ENCODE results near the gene LAMA4. TPM values are rescaled to one million over a fixed set of nuclear protein-coding genes. Genes with fewer than 3 reads are reported as not detected.

LAMA4 gene
- total and polyA plus RNA-seq, 3 experiments from 2014 or later, result not detected

DNA sequence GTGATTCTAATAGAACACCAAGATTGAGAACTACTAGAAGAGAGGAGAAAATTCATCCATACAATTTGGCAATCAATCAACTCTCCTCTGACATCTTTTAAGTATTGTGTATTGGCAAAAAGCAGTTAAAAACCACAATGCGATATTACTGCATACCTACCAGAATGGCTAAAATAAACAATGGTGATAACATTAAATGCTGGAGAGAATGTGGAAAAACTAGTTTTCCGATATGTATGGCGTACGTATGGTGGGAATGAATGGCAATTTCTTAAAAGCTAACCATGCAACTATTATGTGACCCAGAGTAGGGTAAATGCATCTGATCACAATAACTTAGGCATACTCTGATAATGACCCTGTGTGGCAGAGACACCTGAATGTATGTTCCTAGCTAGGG is 29.3 kb upstream of the LAMA4 start:
- Mint-ChIP-seq H3K4me3 (no peak overlapping the region), H3K4me1 (peaks cover 17 to 26% (median 23%) of the 10 kb centered on the region in 3 donors), H3K9me3 (no peaks in the 10 kb centered on the region), H3K27me3 (peaks cover 30 to 50% of the 10 kb centered on the region in 2 donors), H3K36me3 (no peaks in the 10 kb centered on the region), H3K27ac (no peak overlapping the region)
- Histone ChIP-seq H3K4me1 (ENCODE audit: insufficient read depth, low read length) (peaks cover 21% of the 10 kb centered on the region), H3K27ac (ENCODE audit: low read depth, low read length) (no peak overlapping the region), H3K27me3 (ENCODE audit: insufficient read depth, low read length, poor library complexity, severe bottlenecking) (peaks cover 15% of the 10 kb centered on the region), H3K9me3 (ENCODE audit: low read length) (no peaks in the 10 kb centered on the region), H3K4me3 (ENCODE audit: low read length) (no peak overlapping the region), H3K36me3 (ENCODE audit: insufficient read depth, low read length) (no peaks in the 10 kb centered on the region)
- CTCF ChIA-PET, result no interaction called here
- POLR2A ChIA-PET, result no interaction called here
- no peak for DNase-seq

DNA sequence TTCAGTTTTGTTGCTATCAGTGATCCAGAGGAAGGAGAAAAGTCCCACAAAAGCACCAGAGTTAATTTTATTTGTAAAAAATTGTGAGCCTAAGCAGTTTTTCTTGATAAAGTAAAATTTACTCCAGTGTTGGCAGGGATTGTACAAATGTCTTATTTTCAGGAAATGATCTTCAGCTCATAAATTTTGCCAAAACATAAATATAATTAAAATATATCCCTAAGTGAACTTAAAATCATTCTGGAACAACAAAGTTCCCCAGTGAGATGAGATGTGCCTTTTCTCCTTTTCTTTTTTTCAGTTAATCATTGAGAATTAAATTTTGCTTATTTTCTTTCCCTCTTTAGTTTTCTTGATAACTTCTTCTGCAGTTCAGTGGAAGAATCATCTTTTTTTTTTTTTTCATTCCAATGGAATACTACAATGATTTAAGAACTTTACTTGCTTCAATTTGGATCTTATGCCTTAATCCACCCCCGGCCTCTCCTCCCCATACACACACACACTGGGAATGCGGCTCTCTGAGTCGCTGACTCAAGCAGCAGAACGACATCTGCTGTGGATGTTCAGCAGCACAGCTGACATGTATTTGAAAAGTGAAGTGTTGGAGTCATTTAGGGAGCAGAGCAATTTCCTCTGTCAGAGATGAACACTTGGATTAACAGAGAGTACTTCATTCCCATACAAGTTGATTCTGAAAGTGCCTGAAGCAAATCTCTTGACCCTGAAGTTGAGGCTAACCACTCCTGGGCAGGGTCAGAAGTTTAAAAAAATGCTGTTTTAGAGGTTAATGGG is 27.7 kb upstream of the LAMA4 start:
- CTCF ChIA-PET, result no interaction called here
- H3K27ac ChIP-seq (ENCODE audit: low read depth, low read length), result no peak overlapping the region
- Mint-ChIP-seq H3K4me1 (peaks cover 14 to 23% (median 20%) of the 10 kb centered on the region in 3 donors), H3K36me3 (no peaks in the 10 kb centered on the region), H3K27ac (no peak overlapping the region), H3K4me3 (no peak overlapping the region), H3K27me3 (peaks cover 32 to 61% of the 10 kb centered on the region in 2 donors), H3K9me3 (no peaks in the 10 kb centered on the region)
- H3K27me3 ChIP-seq (ENCODE audit: insufficient read depth, low read length, poor library complexity, severe bottlenecking), result peaks cover 15% of the 10 kb centered on the region
- no peak overlapping the region for H3K4me3 ChIP-seq (ENCODE audit: low read length)
- H3K4me1 ChIP-seq (ENCODE audit: insufficient read depth, low read length), result peaks cover 19% of the 10 kb centered on the region
- H3K9me3 ChIP-seq (ENCODE audit: low read length), result no peaks in the 10 kb centered on the region
- DNase-seq, result no peak
- H3K36me3 ChIP-seq (ENCODE audit: insufficient read depth, low read length), result no peaks in the 10 kb centered on the region
- POLR2A ChIA-PET, result no interaction called here

- POLR2A ChIA-PET, result no interaction called here
- H3K4me3 ChIP-seq (ENCODE audit: low read length), result no peak overlapping the region
- H3K36me3 ChIP-seq (ENCODE audit: insufficient read depth, low read length), result no peaks in the 10 kb centered on the region
- peaks cover 12% of the 10 kb centered on the region for H3K27me3 ChIP-seq (ENCODE audit: insufficient read depth, low read length, poor library complexity, severe bottlenecking)
- H3K4me1 ChIP-seq (ENCODE audit: insufficient read depth, low read length), result no peaks in the 10 kb centered on the region
- Mint-ChIP-seq H3K4me1 (no peaks in the 10 kb centered on the region), H3K27ac (no peak overlapping the region), H3K4me3 (no peak overlapping the region), H3K27me3 (peaks cover 29 to 77% of the 10 kb centered on the region in 2 donors), H3K9me3 (no peaks in the 10 kb centered on the region), H3K36me3 (peaks cover 0 to 3% (median 0%) of the 10 kb centered on the region in 3 donors)
- DNase-seq, result no peak
- no peak overlapping the region for H3K27ac ChIP-seq (ENCODE audit: low read depth, low read length)
- CTCF ChIA-PET, result no interaction called here
- no peaks in the 10 kb centered on the region for H3K9me3 ChIP-seq (ENCODE audit: low read length)
Measured at GRCh38 chr6:112279031-112279935, 24.9 kb upstream of the LAMA4 start.

DNA sequence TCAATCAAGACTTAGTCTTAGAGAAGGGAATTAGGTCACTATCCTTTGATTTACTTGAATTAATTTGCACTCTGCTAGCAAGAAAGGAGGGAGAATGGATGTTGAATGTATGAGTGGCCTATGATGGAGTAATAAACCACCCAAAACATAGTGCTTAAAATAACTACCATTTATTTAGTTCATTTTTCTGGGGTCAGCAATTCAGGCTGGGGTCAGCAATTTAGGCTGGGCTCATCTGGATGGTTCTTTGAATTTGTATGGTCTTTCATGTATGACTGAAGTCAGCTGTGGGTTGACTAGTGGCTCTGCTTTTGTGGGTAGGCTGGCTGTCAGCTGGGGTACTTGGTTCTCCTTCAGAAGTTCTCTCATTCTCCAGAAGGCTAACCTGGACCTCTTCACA is 21.0 kb upstream of the LAMA4 start:
- Histone ChIP-seq H3K27ac (ENCODE audit: low read depth, low read length) (no peak overlapping the region), H3K4me1 (ENCODE audit: insufficient read depth, low read length) (no peaks in the 10 kb centered on the region), H3K27me3 (ENCODE audit: insufficient read depth, low read length, poor library complexity, severe bottlenecking) (no peaks in the 10 kb centered on the region), H3K36me3 (ENCODE audit: insufficient read depth, low read length) (no peaks in the 10 kb centered on the region), H3K9me3 (ENCODE audit: low read length) (no peaks in the 10 kb centered on the region), H3K4me3 (ENCODE audit: low read length) (no peak overlapping the region)
- H3K9me3 Mint-ChIP-seq, result no peaks in the 10 kb centered on the region
- H3K27me3 Mint-ChIP-seq, result peaks cover 12 to 54% of the 10 kb centered on the region in 2 donors
- ChIA-PET CTCF (interaction anchor here (1.5 kb wide), 1 partner anchor 17 kb away, joined by 3 read pairs; no protein-coding TSS in a partner anchor), POLR2A (no interaction called here)
- H3K4me1 Mint-ChIP-seq, result peaks cover 3 to 8% (median 7%) of the 10 kb centered on the region in 3 donors
- H3K36me3 Mint-ChIP-seq, result peaks cover 0 to 3% (median 0%) of the 10 kb centered on the region in 3 donors
- no peak for DNase-seq
- no peak overlapping the region for H3K4me3 Mint-ChIP-seq
- H3K27ac Mint-ChIP-seq, result no peak overlapping the region

GRCh38 chr6:112274774-112275173 is 20.4 kb upstream of the LAMA4 start:
- peaks cover 12 to 51% of the 10 kb centered on the region in 2 donors for H3K27me3 Mint-ChIP-seq
- CTCF ChIA-PET, result interaction anchor here (1.5 kb wide), 1 partner anchor 17 kb away, joined by 3 read pairs; no protein-coding TSS in a partner anchor
- H3K4me1 Mint-ChIP-seq, result peaks cover 7 to 14% (median 12%) of the 10 kb centered on the region in 3 donors
- no peaks in the 10 kb centered on the region for H3K9me3 Mint-ChIP-seq
- POLR2A ChIA-PET, result no interaction called here
- Histone ChIP-seq H3K27ac (ENCODE audit: low read depth, low read length) (no peak overlapping the region), H3K27me3 (ENCODE audit: insufficient read depth, low read length, poor library complexity, severe bottlenecking) (no peaks in the 10 kb centered on the region), H3K4me3 (ENCODE audit: low read length) (no peak overlapping the region), H3K4me1 (ENCODE audit: insufficient read depth, low read length) (no peaks in the 10 kb centered on the region), H3K36me3 (ENCODE audit: insufficient read depth, low read length) (no peaks in the 10 kb centered on the region), H3K9me3 (ENCODE audit: low read length) (no peaks in the 10 kb centered on the region)
- H3K36me3 Mint-ChIP-seq, result peaks cover 0 to 3% (median 0%) of the 10 kb centered on the region in 3 donors
- no peak for DNase-seq
- H3K27ac Mint-ChIP-seq, result no peak overlapping the region
- H3K4me3 Mint-ChIP-seq, result no peak overlapping the region

DNA sequence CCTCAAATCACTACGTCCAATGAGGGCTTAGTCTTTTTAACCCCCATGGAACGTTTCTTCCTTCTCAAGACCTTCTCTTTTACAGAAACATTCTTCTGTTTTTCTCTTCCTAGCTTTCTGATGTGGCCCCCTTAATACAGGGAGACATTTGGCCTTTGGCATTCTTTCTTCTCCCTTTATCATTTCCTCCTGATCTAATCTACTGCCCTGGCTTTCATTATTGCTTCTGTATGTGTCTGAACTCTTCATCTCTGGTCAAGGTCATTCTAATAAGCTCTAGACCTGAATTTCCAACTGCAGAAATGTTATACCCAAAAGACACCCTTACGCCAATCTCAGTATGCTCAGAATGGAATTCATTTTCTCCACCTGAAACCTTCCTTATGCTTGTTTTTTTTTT is 18.4 kb upstream of the LAMA4 start:
- Mint-ChIP-seq H3K27ac (no peak overlapping the region), H3K27me3 (peaks cover 5 to 35% of the 10 kb centered on the region in 2 donors)
- CTCF ChIA-PET, result interaction anchor here (1.4 kb wide), 1 partner anchor 13 kb away, joined by 3 read pairs; no protein-coding TSS in a partner anchor

GRCh38 chr6:112270756-112271155 is 16.4 kb upstream of the LAMA4 start:
- H3K36me3 ChIP-seq (ENCODE audit: insufficient read depth, low read length), result no peaks in the 10 kb centered on the region
- Mint-ChIP-seq H3K4me3 (peak overlapping the region in 1 of 7 donors; percentile 15), H3K27me3 (peaks cover 2 to 20% of the 10 kb centered on the region in 2 donors), H3K9me3 (no peaks in the 10 kb centered on the region), H3K27ac (no peak overlapping the region), H3K36me3 (no peaks in the 10 kb centered on the region), H3K4me1 (peaks cover 9 to 16% (median 14%) of the 10 kb centered on the region in 3 donors)
- CTCF ChIA-PET, result no interaction called here
- no peak overlapping the region for H3K4me3 ChIP-seq (ENCODE audit: low read length)
- no peaks in the 10 kb centered on the region for H3K4me1 ChIP-seq (ENCODE audit: insufficient read depth, low read length)
- no peak for DNase-seq
- H3K9me3 ChIP-seq (ENCODE audit: low read length), result no peaks in the 10 kb centered on the region
- POLR2A ChIA-PET, result no interaction called here
- no peak overlapping the region for H3K27ac ChIP-seq (ENCODE audit: low read depth, low read length)
- H3K27me3 ChIP-seq (ENCODE audit: insufficient read depth, low read length, poor library complexity, severe bottlenecking), result no peaks in the 10 kb centered on the region

More for the DNA sequence above, 18.4 kb upstream of the LAMA4 start:
- Histone ChIP-seq H3K4me3 (ENCODE audit: low read length) (no peak overlapping the region), H3K36me3 (ENCODE audit: insufficient read depth, low read length) (no peaks in the 10 kb centered on the region), H3K4me1 (ENCODE audit: insufficient read depth, low read length) (no peaks in the 10 kb centered on the region), H3K27me3 (ENCODE audit: insufficient read depth, low read length, poor library complexity, severe bottlenecking) (no peaks in the 10 kb centered on the region), H3K27ac (ENCODE audit: low read depth, low read length) (no peak overlapping the region), H3K9me3 (ENCODE audit: low read length) (no peaks in the 10 kb centered on the region)
- DNase-seq, result no peak
- no peak overlapping the region for H3K4me3 Mint-ChIP-seq
- POLR2A ChIA-PET, result no interaction called here
- no peaks in the 10 kb centered on the region for H3K9me3 Mint-ChIP-seq
- peaks cover 0 to 3% (median 0%) of the 10 kb centered on the region in 3 donors for H3K36me3 Mint-ChIP-seq
- peaks cover 9 to 16% (median 14%) of the 10 kb centered on the region in 3 donors for H3K4me1 Mint-ChIP-seq

All from CD8-positive, alpha-beta memory T cell (primary cell).